Neural cell (in vitro differentiated cells): ENCODE data around the gene CD81. TPM values are rescaled to one million over a fixed set of nuclear protein-coding genes. Genes with fewer than 3 reads are reported as not detected.

Source experiments
- H2AFZ ChIP-seq: fragments of 200-600, 300-800 bp; sonication (generic), shearing (Covaris generic); 2 replicates; pipeline ENCODE4 v1.6.0; 2014; ENCODE audit warnings: low read depth, mild to moderate bottlenecking, antibody characterized with exemption, low read length, moderate library complexity
- H3F3A ChIP-seq: fragments of 200-600 bp; shearing (Covaris generic); 2 replicates; pipeline ENCODE4 v1.6.1; 2016; ENCODE audit warnings: mild to moderate bottlenecking, moderate library complexity, mixed read lengths, antibody characterized with exemption, low read length; ENCODE audit not compliant: insufficient read depth, poor library complexity, severe bottlenecking
- H3K27ac ChIP-seq: fragments of 200-600, 300-800 bp; sonication (generic), shearing (Covaris generic); 2 replicates; pipeline ENCODE4 v1.5.1; 2014; ENCODE audit warnings: mild to moderate bottlenecking, low read length, moderate library complexity
- H3K27me3 ChIP-seq: fragments of 300-800, 200-600 bp; sonication (generic), shearing (Covaris generic); 2 replicates; pipeline ENCODE4 v1.6.0; 2014; ENCODE audit warnings: mild to moderate bottlenecking, low read depth, low read length, moderate library complexity; ENCODE audit not compliant: insufficient read depth
- H3K36me3 ChIP-seq: fragments of 300-800, 200-600 bp; sonication (generic), shearing (Covaris generic); 2 replicates; pipeline ENCODE4 v1.5.1; 2014; ENCODE audit warnings: mild to moderate bottlenecking, antibody characterized with exemption, low read length, moderate library complexity; ENCODE audit not compliant: insufficient read depth
- H3K4me2 ChIP-seq: fragments of 300-800, 200-600 bp; sonication (generic), shearing (Covaris generic); 2 replicates; pipeline ENCODE4 v1.6.0; 2014; ENCODE audit warnings: mild to moderate bottlenecking, low read length
- H3K4me3 ChIP-seq: fragments of 300-800, 200-600 bp; sonication (generic), shearing (Covaris generic); 2 replicates; pipeline ENCODE4 v1.5.1; 2014; ENCODE audit warnings: mild to moderate bottlenecking, low read length, moderate library complexity
- H3K79me2 ChIP-seq: fragments of 200-600 bp; shearing (Covaris generic); replicated peaks from 2 replicates; pipeline ENCODE4 v1.6.0; 2014; ENCODE audit warnings: mild to moderate bottlenecking, low read length, moderate library complexity; ENCODE audit not compliant: insufficient read depth
- H3K9ac ChIP-seq: fragments of 300-800, 200-600 bp; sonication (generic), shearing (Covaris generic); 2 replicates; pipeline ENCODE4 v1.6.1; 2016; ENCODE audit warnings: mild to moderate bottlenecking, low read length, mixed read lengths
- H3K9me2 ChIP-seq: fragments of 200-600 bp; shearing (Covaris generic); 2 replicates; pipeline ENCODE4 v1.6.1; 2016; ENCODE audit warnings: mild to moderate bottlenecking, low read length, mixed read lengths; ENCODE audit not compliant: insufficient read depth
- H3K9me3 ChIP-seq: fragments of 200-600, 300-800 bp; sonication (generic), shearing (Covaris generic); 2 replicates; pipeline ENCODE4 v1.6.1; 2016; ENCODE audit warnings: mild to moderate bottlenecking, mixed run types, low read length, moderate library complexity, mixed read lengths
- H4K20me1 ChIP-seq: fragments of 200-600 bp; shearing (Covaris generic); 2 replicates; pipeline ENCODE4 v1.6.1; 2016; ENCODE audit warnings: mild to moderate bottlenecking, mixed run types; ENCODE audit not compliant: insufficient read depth
- EP300 ChIP-seq: fragments of 450-650 bp; conservative IDR thresholded peaks from 2 replicates; pipeline ENCODE4 v1.6.1; 2014; ENCODE audit warnings: antibody characterized with exemption, mild to moderate bottlenecking, moderate library complexity; ENCODE audit not compliant: poor library complexity, severe bottlenecking
- EZH2 ChIP-seq: fragments of 200-600, 300-800 bp; shearing (Covaris generic), sonication (generic); IDR thresholded peaks from 2 replicates; pipeline ENCODE4 v1.6.1; 2014; ENCODE audit warnings: antibody characterized with exemption, low read length, borderline replicate concordance, mild to moderate bottlenecking; ENCODE audit not compliant: insufficient read depth, poor library complexity, severe bottlenecking
- MXI1 ChIP-seq: fragments of 450-650 bp; conservative IDR thresholded peaks from 2 replicates; pipeline ENCODE4 v1.6.1; 2014; ENCODE audit warnings: antibody characterized with exemption, mild to moderate bottlenecking; ENCODE audit not compliant: poor library complexity, severe bottlenecking
- POLR2AphosphoS5 ChIP-seq: IDR thresholded peaks from 2 replicates; pipeline ENCODE4 v1.6.1; 2012
- RAD21 ChIP-seq: fragments of 450-650 bp; conservative IDR thresholded peaks from 2 replicates; pipeline ENCODE4 v1.6.1; 2014; ENCODE audit warnings: antibody characterized with exemption, mild to moderate bottlenecking, moderate library complexity
- SMC3 ChIP-seq: fragments of 450-650 bp; conservative IDR thresholded peaks from 2 replicates; pipeline ENCODE4 v1.6.1; 2014; ENCODE audit warnings: antibody characterized with exemption, mild to moderate bottlenecking, moderate library complexity; ENCODE audit not compliant: poor library complexity
- TAF1 ChIP-seq: IDR thresholded peaks from 2 replicates; pipeline ENCODE4 v1.6.1; 2012; ENCODE audit warnings: low read depth
- polyA plus RNA-seq: library from polyadenylated mRNA; depleted of rRNA; stranded (reverse); fragments of >200 nt; gene quantifications from 2 replicates; pipeline ENCODE4 v1.2.3, GENCODE V29; 2014
- TF ChIP-seq, protein P1 (sequence below): IDR thresholded peaks from 2 replicates; pipeline ENCODE4 v1.6.1; 2012; ENCODE audit warnings: borderline replicate concordance
- TF ChIP-seq, protein P2 (sequence below): fragments of 450-650 bp; IDR thresholded peaks from 2 replicates; pipeline ENCODE4 v1.5.1; 2014; ENCODE audit warnings: antibody characterized with exemption, mild to moderate bottlenecking, moderate library complexity; ENCODE audit not compliant: poor library complexity, severe bottlenecking

Gene CD81
- polyA plus RNA-seq, 1 donor from 2014 or later: 97.8 TPM

DNA sequence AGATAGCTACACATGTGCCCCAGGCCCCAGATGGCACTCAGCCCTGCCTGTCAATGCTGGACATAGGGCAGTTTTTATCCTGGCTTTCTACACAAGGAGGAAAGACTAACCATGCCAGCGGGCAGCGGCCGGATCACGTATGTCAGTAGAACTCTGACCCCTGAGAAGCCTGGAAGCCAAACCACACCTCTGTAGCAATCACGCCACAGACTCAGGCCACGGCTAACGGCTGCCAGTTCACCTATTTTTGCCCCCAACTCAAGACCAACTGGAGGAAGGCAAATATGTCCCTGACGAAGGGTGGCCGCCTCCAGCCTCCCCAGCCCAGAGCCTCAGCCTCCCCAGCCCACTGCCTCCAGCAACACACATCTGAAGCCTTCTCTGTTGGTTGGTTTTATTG lies 7.2 kb upstream of the CD81 start:
- H2AFZ ChIP-seq: no peak overlapping the region
- H3K4me2 ChIP-seq: no peak overlapping the region
- H3K9ac ChIP-seq: no peak overlapping the region
- no peaks in the 10 kb centered on the region for H4K20me1 ChIP-seq
- H3K9me3 ChIP-seq: no peaks in the 10 kb centered on the region
- no peak overlapping the region for H3K4me3 ChIP-seq
- H3K36me3 ChIP-seq: no peaks in the 10 kb centered on the region
- H3K27ac ChIP-seq: no peak overlapping the region
- no peaks in the 10 kb centered on the region for H3F3A ChIP-seq
- no peaks in the 10 kb centered on the region for H3K27me3 ChIP-seq
- no peaks in the 10 kb centered on the region for H3K79me2 ChIP-seq
- no peaks in the 10 kb centered on the region for H3K9me2 ChIP-seq
- TF ChIP-seq RAD21 (no peak), EP300 (no peak), TAF1 (no peak), POLR2AphosphoS5 (no peak), EZH2 (no peak), SMC3 (no peak), MXI1 (no peak)
- TF ChIP-seq, protein P1, sequence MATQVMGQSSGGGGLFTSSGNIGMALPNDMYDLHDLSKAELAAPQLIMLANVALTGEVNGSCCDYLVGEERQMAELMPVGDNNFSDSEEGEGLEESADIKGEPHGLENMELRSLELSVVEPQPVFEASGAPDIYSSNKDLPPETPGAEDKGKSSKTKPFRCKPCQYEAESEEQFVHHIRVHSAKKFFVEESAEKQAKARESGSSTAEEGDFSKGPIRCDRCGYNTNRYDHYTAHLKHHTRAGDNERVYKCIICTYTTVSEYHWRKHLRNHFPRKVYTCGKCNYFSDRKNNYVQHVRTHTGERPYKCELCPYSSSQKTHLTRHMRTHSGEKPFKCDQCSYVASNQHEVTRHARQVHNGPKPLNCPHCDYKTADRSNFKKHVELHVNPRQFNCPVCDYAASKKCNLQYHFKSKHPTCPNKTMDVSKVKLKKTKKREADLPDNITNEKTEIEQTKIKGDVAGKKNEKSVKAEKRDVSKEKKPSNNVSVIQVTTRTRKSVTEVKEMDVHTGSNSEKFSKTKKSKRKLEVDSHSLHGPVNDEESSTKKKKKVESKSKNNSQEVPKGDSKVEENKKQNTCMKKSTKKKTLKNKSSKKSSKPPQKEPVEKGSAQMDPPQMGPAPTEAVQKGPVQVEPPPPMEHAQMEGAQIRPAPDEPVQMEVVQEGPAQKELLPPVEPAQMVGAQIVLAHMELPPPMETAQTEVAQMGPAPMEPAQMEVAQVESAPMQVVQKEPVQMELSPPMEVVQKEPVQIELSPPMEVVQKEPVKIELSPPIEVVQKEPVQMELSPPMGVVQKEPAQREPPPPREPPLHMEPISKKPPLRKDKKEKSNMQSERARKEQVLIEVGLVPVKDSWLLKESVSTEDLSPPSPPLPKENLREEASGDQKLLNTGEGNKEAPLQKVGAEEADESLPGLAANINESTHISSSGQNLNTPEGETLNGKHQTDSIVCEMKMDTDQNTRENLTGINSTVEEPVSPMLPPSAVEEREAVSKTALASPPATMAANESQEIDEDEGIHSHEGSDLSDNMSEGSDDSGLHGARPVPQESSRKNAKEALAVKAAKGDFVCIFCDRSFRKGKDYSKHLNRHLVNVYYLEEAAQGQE: no peak
- TF ChIP-seq, protein P2, sequence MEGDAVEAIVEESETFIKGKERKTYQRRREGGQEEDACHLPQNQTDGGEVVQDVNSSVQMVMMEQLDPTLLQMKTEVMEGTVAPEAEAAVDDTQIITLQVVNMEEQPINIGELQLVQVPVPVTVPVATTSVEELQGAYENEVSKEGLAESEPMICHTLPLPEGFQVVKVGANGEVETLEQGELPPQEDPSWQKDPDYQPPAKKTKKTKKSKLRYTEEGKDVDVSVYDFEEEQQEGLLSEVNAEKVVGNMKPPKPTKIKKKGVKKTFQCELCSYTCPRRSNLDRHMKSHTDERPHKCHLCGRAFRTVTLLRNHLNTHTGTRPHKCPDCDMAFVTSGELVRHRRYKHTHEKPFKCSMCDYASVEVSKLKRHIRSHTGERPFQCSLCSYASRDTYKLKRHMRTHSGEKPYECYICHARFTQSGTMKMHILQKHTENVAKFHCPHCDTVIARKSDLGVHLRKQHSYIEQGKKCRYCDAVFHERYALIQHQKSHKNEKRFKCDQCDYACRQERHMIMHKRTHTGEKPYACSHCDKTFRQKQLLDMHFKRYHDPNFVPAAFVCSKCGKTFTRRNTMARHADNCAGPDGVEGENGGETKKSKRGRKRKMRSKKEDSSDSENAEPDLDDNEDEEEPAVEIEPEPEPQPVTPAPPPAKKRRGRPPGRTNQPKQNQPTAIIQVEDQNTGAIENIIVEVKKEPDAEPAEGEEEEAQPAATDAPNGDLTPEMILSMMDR: no peak

DNA sequence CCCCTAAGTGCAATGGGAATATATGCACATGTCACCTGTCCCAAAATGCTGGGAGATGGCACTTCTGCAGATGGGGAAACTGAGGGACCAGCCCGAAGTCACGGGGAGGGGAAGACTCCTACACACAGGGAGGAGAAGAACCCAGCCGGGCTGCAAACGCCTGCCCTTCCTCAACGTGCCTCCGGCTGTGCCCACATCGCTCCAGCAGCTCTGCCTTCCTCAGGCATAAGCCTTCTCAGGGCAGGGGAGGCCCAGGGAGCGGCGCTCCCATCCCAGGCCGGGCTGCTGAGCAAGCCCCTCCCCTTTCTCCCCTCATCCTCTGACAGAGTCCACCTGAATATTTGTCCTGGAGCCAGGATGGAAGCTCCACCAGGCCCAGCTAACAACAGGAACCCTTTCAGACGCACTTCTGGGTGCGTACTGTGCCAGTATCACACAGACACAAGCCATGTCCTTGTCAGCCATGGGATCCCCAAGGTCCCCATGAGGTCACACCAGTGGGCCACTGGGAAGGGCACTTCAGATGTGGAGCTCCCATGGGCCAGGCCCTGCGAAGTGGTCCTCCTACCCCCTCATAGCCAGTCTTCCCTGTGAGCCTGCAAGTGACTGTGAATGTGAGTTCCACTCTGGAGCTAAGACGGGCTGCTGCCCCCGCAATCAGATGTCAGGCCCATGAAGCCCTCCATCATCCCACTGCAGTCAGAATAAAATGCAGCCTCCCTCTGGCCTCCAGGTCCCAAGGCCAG lies 2.5 kb upstream of the CD81 start:
- H3K79me2 ChIP-seq: peaks cover 18% of the 10 kb centered on the region

More for the DNA sequence above, 2.5 kb upstream of the CD81 start:
- H3K9ac ChIP-seq: no peak overlapping the region
- no peaks in the 10 kb centered on the region for H3K9me3 ChIP-seq
- no peaks in the 10 kb centered on the region for H3K27me3 ChIP-seq
- no peak overlapping the region for H3K4me3 ChIP-seq
- peaks cover 8% of the 10 kb centered on the region for H4K20me1 ChIP-seq
- no peak overlapping the region for H3K4me2 ChIP-seq
- no peak overlapping the region for H3K27ac ChIP-seq
- no peaks in the 10 kb centered on the region for H3F3A ChIP-seq
- H3K9me2 ChIP-seq: no peaks in the 10 kb centered on the region
- H3K36me3 ChIP-seq: no peaks in the 10 kb centered on the region
- H2AFZ ChIP-seq: no peak overlapping the region
- TF ChIP-seq, protein P2: no peak
- no peak for TF ChIP-seq MXI1
- TF ChIP-seq SMC3: no peak
- no peak for TF ChIP-seq POLR2AphosphoS5
- TF ChIP-seq, protein P1: no peak
- TF ChIP-seq RAD21: no peak
- TF ChIP-seq EP300: no peak
- TF ChIP-seq EZH2: no peak
- no peak for TF ChIP-seq TAF1
